Neural cell (in vitro differentiated cells): ENCODE data around the gene GRIK2. TPM values are rescaled to one million over a fixed set of nuclear protein-coding genes. Genes with fewer than 3 reads are reported as not detected.

Experiments
- H2AFZ ChIP-seq: fragments of 200-600, 300-800 bp; sonication (generic), shearing (Covaris generic); 2 replicates; pipeline ENCODE4 v1.6.0; 2014; ENCODE audit warnings: low read depth, mild to moderate bottlenecking, antibody characterized with exemption, low read length, moderate library complexity
- H3F3A ChIP-seq: fragments of 200-600 bp; shearing (Covaris generic); 2 replicates; pipeline ENCODE4 v1.6.1; 2016; ENCODE audit warnings: mild to moderate bottlenecking, moderate library complexity, mixed read lengths, antibody characterized with exemption, low read length; ENCODE audit not compliant: insufficient read depth, poor library complexity, severe bottlenecking
- H3K27ac ChIP-seq: fragments of 200-600, 300-800 bp; sonication (generic), shearing (Covaris generic); 2 replicates; pipeline ENCODE4 v1.5.1; 2014; ENCODE audit warnings: mild to moderate bottlenecking, low read length, moderate library complexity
- H3K27me3 ChIP-seq: fragments of 300-800, 200-600 bp; sonication (generic), shearing (Covaris generic); 2 replicates; pipeline ENCODE4 v1.6.0; 2014; ENCODE audit warnings: mild to moderate bottlenecking, low read depth, low read length, moderate library complexity; ENCODE audit not compliant: insufficient read depth
- H3K36me3 ChIP-seq: fragments of 300-800, 200-600 bp; sonication (generic), shearing (Covaris generic); 2 replicates; pipeline ENCODE4 v1.5.1; 2014; ENCODE audit warnings: mild to moderate bottlenecking, antibody characterized with exemption, low read length, moderate library complexity; ENCODE audit not compliant: insufficient read depth
- H3K4me2 ChIP-seq: fragments of 300-800, 200-600 bp; sonication (generic), shearing (Covaris generic); 2 replicates; pipeline ENCODE4 v1.6.0; 2014; ENCODE audit warnings: mild to moderate bottlenecking, low read length
- H3K4me3 ChIP-seq: fragments of 300-800, 200-600 bp; sonication (generic), shearing (Covaris generic); 2 replicates; pipeline ENCODE4 v1.5.1; 2014; ENCODE audit warnings: mild to moderate bottlenecking, low read length, moderate library complexity
- H3K79me2 ChIP-seq: fragments of 200-600 bp; shearing (Covaris generic); replicated peaks from 2 replicates; pipeline ENCODE4 v1.6.0; 2014; ENCODE audit warnings: mild to moderate bottlenecking, low read length, moderate library complexity; ENCODE audit not compliant: insufficient read depth
- H3K9ac ChIP-seq: fragments of 300-800, 200-600 bp; sonication (generic), shearing (Covaris generic); 2 replicates; pipeline ENCODE4 v1.6.1; 2016; ENCODE audit warnings: mild to moderate bottlenecking, low read length, mixed read lengths
- H3K9me2 ChIP-seq: fragments of 200-600 bp; shearing (Covaris generic); 2 replicates; pipeline ENCODE4 v1.6.1; 2016; ENCODE audit warnings: mild to moderate bottlenecking, low read length, mixed read lengths; ENCODE audit not compliant: insufficient read depth
- H3K9me3 ChIP-seq: fragments of 200-600, 300-800 bp; sonication (generic), shearing (Covaris generic); 2 replicates; pipeline ENCODE4 v1.6.1; 2016; ENCODE audit warnings: mild to moderate bottlenecking, mixed run types, low read length, moderate library complexity, mixed read lengths
- H4K20me1 ChIP-seq: fragments of 200-600 bp; shearing (Covaris generic); 2 replicates; pipeline ENCODE4 v1.6.1; 2016; ENCODE audit warnings: mild to moderate bottlenecking, mixed run types; ENCODE audit not compliant: insufficient read depth
- CTCF ChIP-seq: fragments of 450-650 bp; IDR thresholded peaks from 2 replicates; pipeline ENCODE4 v1.5.1; 2014; ENCODE audit warnings: antibody characterized with exemption, mild to moderate bottlenecking, moderate library complexity; ENCODE audit not compliant: poor library complexity, severe bottlenecking
- EZH2 ChIP-seq: fragments of 200-600, 300-800 bp; shearing (Covaris generic), sonication (generic); IDR thresholded peaks from 2 replicates; pipeline ENCODE4 v1.6.1; 2014; ENCODE audit warnings: antibody characterized with exemption, low read length, borderline replicate concordance, mild to moderate bottlenecking; ENCODE audit not compliant: insufficient read depth, poor library complexity, severe bottlenecking
- MXI1 ChIP-seq: fragments of 450-650 bp; conservative IDR thresholded peaks from 2 replicates; pipeline ENCODE4 v1.6.1; 2014; ENCODE audit warnings: antibody characterized with exemption, mild to moderate bottlenecking; ENCODE audit not compliant: poor library complexity, severe bottlenecking
- POLR2AphosphoS5 ChIP-seq: IDR thresholded peaks from 2 replicates; pipeline ENCODE4 v1.6.1; 2012
- SMC3 ChIP-seq: fragments of 450-650 bp; conservative IDR thresholded peaks from 2 replicates; pipeline ENCODE4 v1.6.1; 2014; ENCODE audit warnings: antibody characterized with exemption, mild to moderate bottlenecking, moderate library complexity; ENCODE audit not compliant: poor library complexity
- TAF1 ChIP-seq: IDR thresholded peaks from 2 replicates; pipeline ENCODE4 v1.6.1; 2012; ENCODE audit warnings: low read depth
- polyA plus RNA-seq: library from polyadenylated mRNA; depleted of rRNA; stranded (reverse); fragments of >200 nt; gene quantifications from 2 replicates; pipeline ENCODE4 v1.2.3, GENCODE V29; 2014
- TF ChIP-seq, protein P1 (sequence below): IDR thresholded peaks from 2 replicates; pipeline ENCODE4 v1.6.1; 2012; ENCODE audit warnings: borderline replicate concordance

GRIK2 gene
- polyA plus RNA-seq, 1 donor from 2014 or later: 106 TPM

- Histone ChIP-seq H3K36me3 (no peaks in the 10 kb centered on the region), H3F3A (no peaks in the 10 kb centered on the region), H4K20me1 (no peaks in the 10 kb centered on the region), H3K27ac (no peak overlapping the region), H3K4me2 (no peak overlapping the region), H3K9me3 (no peaks in the 10 kb centered on the region), H3K27me3 (no peaks in the 10 kb centered on the region), H2AFZ (no peak overlapping the region), H3K79me2 (no peaks in the 10 kb centered on the region), H3K9ac (no peak overlapping the region), H3K4me3 (no peak overlapping the region), H3K9me2 (no peaks in the 10 kb centered on the region)
- TF ChIP-seq TAF1: no peak
- TF ChIP-seq POLR2AphosphoS5: no peak
- TF ChIP-seq SMC3: no peak
- TF ChIP-seq, protein P1, sequence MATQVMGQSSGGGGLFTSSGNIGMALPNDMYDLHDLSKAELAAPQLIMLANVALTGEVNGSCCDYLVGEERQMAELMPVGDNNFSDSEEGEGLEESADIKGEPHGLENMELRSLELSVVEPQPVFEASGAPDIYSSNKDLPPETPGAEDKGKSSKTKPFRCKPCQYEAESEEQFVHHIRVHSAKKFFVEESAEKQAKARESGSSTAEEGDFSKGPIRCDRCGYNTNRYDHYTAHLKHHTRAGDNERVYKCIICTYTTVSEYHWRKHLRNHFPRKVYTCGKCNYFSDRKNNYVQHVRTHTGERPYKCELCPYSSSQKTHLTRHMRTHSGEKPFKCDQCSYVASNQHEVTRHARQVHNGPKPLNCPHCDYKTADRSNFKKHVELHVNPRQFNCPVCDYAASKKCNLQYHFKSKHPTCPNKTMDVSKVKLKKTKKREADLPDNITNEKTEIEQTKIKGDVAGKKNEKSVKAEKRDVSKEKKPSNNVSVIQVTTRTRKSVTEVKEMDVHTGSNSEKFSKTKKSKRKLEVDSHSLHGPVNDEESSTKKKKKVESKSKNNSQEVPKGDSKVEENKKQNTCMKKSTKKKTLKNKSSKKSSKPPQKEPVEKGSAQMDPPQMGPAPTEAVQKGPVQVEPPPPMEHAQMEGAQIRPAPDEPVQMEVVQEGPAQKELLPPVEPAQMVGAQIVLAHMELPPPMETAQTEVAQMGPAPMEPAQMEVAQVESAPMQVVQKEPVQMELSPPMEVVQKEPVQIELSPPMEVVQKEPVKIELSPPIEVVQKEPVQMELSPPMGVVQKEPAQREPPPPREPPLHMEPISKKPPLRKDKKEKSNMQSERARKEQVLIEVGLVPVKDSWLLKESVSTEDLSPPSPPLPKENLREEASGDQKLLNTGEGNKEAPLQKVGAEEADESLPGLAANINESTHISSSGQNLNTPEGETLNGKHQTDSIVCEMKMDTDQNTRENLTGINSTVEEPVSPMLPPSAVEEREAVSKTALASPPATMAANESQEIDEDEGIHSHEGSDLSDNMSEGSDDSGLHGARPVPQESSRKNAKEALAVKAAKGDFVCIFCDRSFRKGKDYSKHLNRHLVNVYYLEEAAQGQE: no peak
- TF ChIP-seq CTCF: no peak
- TF ChIP-seq MXI1: no peak
- TF ChIP-seq EZH2: no peak
Observed at GRCh38 chr6:101956961-101957360, 563.5 kb downstream of the GRIK2 start.

DNA sequence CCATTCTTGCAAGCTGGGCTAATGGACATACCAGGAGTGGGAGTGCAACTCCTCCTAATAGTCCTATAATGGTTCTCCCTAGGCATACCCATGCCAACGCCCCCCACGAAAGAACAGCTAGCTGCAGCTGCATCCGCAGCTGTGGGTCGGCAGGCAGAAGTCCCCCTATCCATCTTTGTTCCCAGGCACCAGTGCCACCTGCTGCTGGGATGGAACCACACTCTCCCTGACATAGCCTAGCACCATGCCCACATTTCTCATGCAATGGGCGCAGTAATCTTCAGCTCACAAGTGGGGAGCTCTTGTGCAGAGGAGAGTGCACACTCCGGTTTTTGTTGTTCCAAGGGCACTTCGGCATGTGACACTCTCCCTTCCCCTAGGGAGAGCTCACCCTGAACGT is 567.8 kb downstream of the GRIK2 start:
- Histone ChIP-seq H3K79me2 (no peaks in the 10 kb centered on the region), H3K9me3 (no peaks in the 10 kb centered on the region), H3F3A (no peaks in the 10 kb centered on the region), H4K20me1 (no peaks in the 10 kb centered on the region), H3K9me2 (no peaks in the 10 kb centered on the region), H3K27ac (no peak overlapping the region), H2AFZ (no peak overlapping the region), H3K9ac (no peak overlapping the region), H3K4me3 (no peak overlapping the region), H3K4me2 (no peak overlapping the region), H3K36me3 (no peaks in the 10 kb centered on the region), H3K27me3 (no peaks in the 10 kb centered on the region)
- TF ChIP-seq CTCF (no peak), SMC3 (no peak)
